ENCODE results near the gene STAT3.
"Not testable (repeated sequence)": the region's sequence is repeated elsewhere in the genome, so short reads cannot be mapped to it uniquely, and the experiment has no call there.

Gene STAT3

GRCh38 chr17:42307362-42307927, 80.8 kb downstream of the STAT3 start:
- H3F3A ChIP-seq (ENCODE audit: insufficient read depth): no peaks in the 10 kb centered on the region
- no peaks in the 10 kb centered on the region for H3K9me2 ChIP-seq (replicated peaks; ENCODE audit: insufficient read depth, low read length)
- no peaks in the 10 kb centered on the region for H3K36me3 ChIP-seq (ENCODE audit: low read length)
- no peak for TF ChIP-seq CTCF (IDR thresholded peaks at IDR 0.05; ENCODE audit: insufficient read depth, low read length, poor library complexity, severe bottlenecking)
- TF ChIP-seq EZH2phosphoT487 (conservative IDR thresholded peaks at IDR 0.05; ENCODE audit: low read length): no peak
- H3K4me3 ChIP-seq (ENCODE audit: insufficient read depth, low read length, poor library complexity, severe bottlenecking): no peak overlapping the region
- no peak overlapping the region for H3K9ac ChIP-seq (ENCODE audit: low read length)
- no peaks in the 10 kb centered on the region for H3K9me3 ChIP-seq (ENCODE audit: insufficient read depth, low read length)
- H3K27ac ChIP-seq (ENCODE audit: low read depth, low read length): no peak overlapping the region
- no peaks in the 10 kb centered on the region for H4K20me1 ChIP-seq (ENCODE audit: low read depth, low read length)
- H2AFZ ChIP-seq (ENCODE audit: low read depth, low read length, severe bottlenecking): no peak overlapping the region
- H3K4me2 ChIP-seq (ENCODE audit: low read depth, low read length, poor library complexity, severe bottlenecking): no peak overlapping the region
- no peaks in the 10 kb centered on the region for H3K27me3 ChIP-seq (ENCODE audit: low read length)
- H3K79me2 ChIP-seq (ENCODE audit: insufficient read depth, low read length): no peaks in the 10 kb centered on the region

GRCh38 chr17:42306385-42306667, 81.9 kb downstream of the STAT3 start:
- H3K4me2 ChIP-seq (ENCODE audit: low read depth, low read length, poor library complexity, severe bottlenecking): no peak overlapping the region
- TF ChIP-seq EZH2phosphoT487 (conservative IDR thresholded peaks at IDR 0.05; ENCODE audit: low read length) (no peak), CTCF (IDR thresholded peaks at IDR 0.05; ENCODE audit: insufficient read depth, low read length, poor library complexity, severe bottlenecking) (no peak)
- H3K79me2 ChIP-seq (ENCODE audit: insufficient read depth, low read length): no peaks in the 10 kb centered on the region
- H3F3A ChIP-seq (ENCODE audit: insufficient read depth): no peaks in the 10 kb centered on the region
- H3K9me2 ChIP-seq (replicated peaks; ENCODE audit: insufficient read depth, low read length): no peaks in the 10 kb centered on the region
- no peak overlapping the region for H3K9ac ChIP-seq (ENCODE audit: low read length)
- H3K27ac ChIP-seq (ENCODE audit: low read depth, low read length): no peak overlapping the region
- no peak overlapping the region for H2AFZ ChIP-seq (ENCODE audit: low read depth, low read length, severe bottlenecking)
- H4K20me1 ChIP-seq (ENCODE audit: low read depth, low read length): no peaks in the 10 kb centered on the region
- no peaks in the 10 kb centered on the region for H3K36me3 ChIP-seq (ENCODE audit: low read length)
- H3K9me3 ChIP-seq (ENCODE audit: insufficient read depth, low read length): no peaks in the 10 kb centered on the region
- H3K27me3 ChIP-seq (ENCODE audit: low read length): no peaks in the 10 kb centered on the region
- no peak overlapping the region for H3K4me3 ChIP-seq (ENCODE audit: insufficient read depth, low read length, poor library complexity, severe bottlenecking)

- no peak for TF ChIP-seq CTCF (IDR thresholded peaks at IDR 0.05; ENCODE audit: insufficient read depth, low read length, poor library complexity, severe bottlenecking)
- no peak for TF ChIP-seq EZH2phosphoT487 (conservative IDR thresholded peaks at IDR 0.05; ENCODE audit: low read length)
- H4K20me1 ChIP-seq (ENCODE audit: low read depth, low read length): no peaks in the 10 kb centered on the region
- no peaks in the 10 kb centered on the region for H3K9me2 ChIP-seq (replicated peaks; ENCODE audit: insufficient read depth, low read length)
- no peak overlapping the region for H2AFZ ChIP-seq (ENCODE audit: low read depth, low read length, severe bottlenecking)
- H3K27me3 ChIP-seq (ENCODE audit: low read length): no peaks in the 10 kb centered on the region
- H3K4me3 ChIP-seq (ENCODE audit: insufficient read depth, low read length, poor library complexity, severe bottlenecking): no peak overlapping the region
- H3K27ac ChIP-seq (ENCODE audit: low read depth, low read length): no peak overlapping the region
- H3K9me3 ChIP-seq (ENCODE audit: insufficient read depth, low read length): no peaks in the 10 kb centered on the region
- no peaks in the 10 kb centered on the region for H3K36me3 ChIP-seq (ENCODE audit: low read length)
- no peak overlapping the region for H3K4me2 ChIP-seq (ENCODE audit: low read depth, low read length, poor library complexity, severe bottlenecking)
- no peaks in the 10 kb centered on the region for H3K79me2 ChIP-seq (ENCODE audit: insufficient read depth, low read length)
- H3K9ac ChIP-seq (ENCODE audit: low read length): no peak overlapping the region
- no peaks in the 10 kb centered on the region for H3F3A ChIP-seq (ENCODE audit: insufficient read depth)
Measured at GRCh38 chr17:42305543-42306384, 82.5 kb downstream of the STAT3 start.

GRCh38 chr17:42305031-42305330, 83.3 kb downstream of the STAT3 start:
- not testable (repeated sequence) for H4K20me1 ChIP-seq (ENCODE audit: low read depth, low read length); H3K36me3 ChIP-seq (ENCODE audit: low read length); H3K9me3 ChIP-seq (ENCODE audit: insufficient read depth, low read length); H3K9ac ChIP-seq (ENCODE audit: low read length); H3K4me3 ChIP-seq (ENCODE audit: insufficient read depth, low read length, poor library complexity, severe bottlenecking); H2AFZ ChIP-seq (ENCODE audit: low read depth, low read length, severe bottlenecking); H3K27me3 ChIP-seq (ENCODE audit: low read length); H3F3A ChIP-seq (ENCODE audit: insufficient read depth); H3K27ac ChIP-seq (ENCODE audit: low read depth, low read length); H3K4me2 ChIP-seq (ENCODE audit: low read depth, low read length, poor library complexity, severe bottlenecking); H3K79me2 ChIP-seq (ENCODE audit: insufficient read depth, low read length); H3K9me2 ChIP-seq (replicated peaks; ENCODE audit: insufficient read depth, low read length)

Data from SU-DHL-6 (cell line).